ENCODE results near the gene CFAP99.

- TF ChIP-seq FOXP2 (optimal IDR thresholded peaks at IDR 0.05; ENCODE audit: borderline replicate concordance, extremely low read depth, extremely low read length, insufficient read depth) (no peak), TAF1 (IDR thresholded peaks at IDR 0.05; ENCODE audit: borderline replicate concordance, insufficient read depth, low read length) (no peak), REST (IDR thresholded peaks at IDR 0.05; ENCODE audit: insufficient read depth in 1 of 2, low read depth in 2 of 2, low read length in 2 of 2) (no peak), POLR2AphosphoS5 (IDR thresholded peaks at IDR 0.05; ENCODE audit: low read depth, low read length) (no peak)
These were observed 9.9 kb downstream of the CFAP99 start for GRCh38 chr4:2428496-2429213.
